Endodermal cell (in vitro differentiated cells): ENCODE data around the gene HOXD8. TPM values are rescaled to one million over a fixed set of nuclear protein-coding genes. Genes with fewer than 3 reads are reported as not detected.

Source experiments
- DNase-seq: peaks from one replicate; pipeline ENCODE4 v3.0.0-alpha.2; 2017
- H3K27ac ChIP-seq: 2 replicates; pipeline ENCODE4 v1.5.1; 2013; ENCODE audit warnings: mild to moderate bottlenecking, low read depth, low read length, moderate library complexity
- H3K27me3 ChIP-seq: 2 replicates; pipeline ENCODE4 v1.6.1; 2013; ENCODE audit warnings: mild to moderate bottlenecking, low read length, moderate library complexity; ENCODE audit not compliant: insufficient read depth, control insufficient read depth, poor library complexity, severe bottlenecking
- H3K36me3 ChIP-seq: 2 replicates; pipeline ENCODE4 v1.7.0; 2013; ENCODE audit warnings: mild to moderate bottlenecking, low read length, moderate library complexity; ENCODE audit not compliant: control insufficient read depth, insufficient read depth
- H3K4me1 ChIP-seq: one replicate; pipeline ENCODE4 v1.7.0; 2013; ENCODE audit warnings: low read length; ENCODE audit not compliant: control insufficient read depth, insufficient read depth
- H3K4me3 ChIP-seq: 2 replicates; pipeline ENCODE4 v1.5.1; 2013; ENCODE audit warnings: mild to moderate bottlenecking, low read length, moderate library complexity
- H3K9ac ChIP-seq: 2 replicates; pipeline ENCODE4 v1.6.1; 2013; ENCODE audit warnings: mild to moderate bottlenecking, low read length, moderate library complexity; ENCODE audit not compliant: poor library complexity, severe bottlenecking; ENCODE audit errors: extremely low read depth
- H3K9me3 ChIP-seq: 2 replicates; pipeline ENCODE4 v1.6.1; 2013; ENCODE audit warnings: mild to moderate bottlenecking, low read length, moderate library complexity; ENCODE audit not compliant: control insufficient read depth
- H3K27ac Mint-ChIP-seq: 2 replicates; pipeline ENCODE4 v1.8.0; 2020; ENCODE audit warnings: mixed read lengths
- H3K27me3 Mint-ChIP-seq: 2 replicates; pipeline ENCODE4 v1.8.0; 2021; ENCODE audit warnings: mild to moderate bottlenecking, mixed read lengths; ENCODE audit not compliant: insufficient read depth
- H3K36me3 Mint-ChIP-seq: 2 replicates; pipeline ENCODE4 v1.8.0; 2020; ENCODE audit warnings: low read depth, mixed read lengths
- H3K4me1 Mint-ChIP-seq: 2 replicates; pipeline ENCODE4 v1.8.0; 2020; ENCODE audit warnings: mixed read lengths
- H3K4me3 Mint-ChIP-seq: 2 replicates; pipeline ENCODE4 v1.8.0; 2020; ENCODE audit warnings: mild to moderate bottlenecking, moderate library complexity, mixed read lengths
- H3K9me3 Mint-ChIP-seq: 2 replicates; pipeline ENCODE4 v1.8.0; 2020; ENCODE audit warnings: mild to moderate bottlenecking, mixed read lengths
- CTCF ChIP-seq: fragments of 200-600 bp; sonication (generic); conservative IDR thresholded peaks from 2 replicates; pipeline ENCODE4 v1.5.0; 2021; ENCODE audit warnings: antibody characterized with exemption, mild to moderate bottlenecking
- WGBS, 2 experiments: methylation state at CpG; one replicate each; pipeline versions ENCODE4 v1.1.5 to v1.1.7; 2013; ENCODE audit warnings: missing lambda C conversion rate in 2 of 2, mixed read lengths in 1 of 2; ENCODE audit not compliant: insufficient coverage in 1 of 2, insufficient read length in 1 of 2; 5-methylcytosine and 5-hydroxymethylcytosine counted together
- total RNA-seq, 2 donors: library from RNA; stranded (reverse); fragmentation: NEBNext Ultra II Directional in 1 of 2; extraction: Animal tissue kit (Norgen Biotek cat#: 25700) in 1 of 2; gene quantifications; 2 replicates in 1 of 2; 3 replicates in 1 of 2; pipeline ENCODE4 v1.2.1, GENCODE V29; 2021

Gene HOXD8
- total RNA-seq, 2 donors from 2014 or later = not detected

GRCh38 chr2:176099728-176100546 lies 29.6 kb upstream of the HOXD8 start, which contains the start of gene HOXD12:
HOXD12 (plus strand) TSS chr2:176099795; CDS start chr2:176099802, 7 bp downstream.
- H3K4me3 ChIP-seq = peak within 1 kb of the TSS; percentile 61
- peak; percentile 71 for DNase-seq
- H3K9me3 ChIP-seq = no peaks in the 10 kb centered on the region
- WGBS, 2 experiments = 4% methylated on average over 30 to 70 of the region's 70 CpGs
- no peaks in the 10 kb centered on the region for H3K36me3 ChIP-seq
- no peak for TF ChIP-seq CTCF
- H3K9ac ChIP-seq = no peak within 1 kb of the TSS
- Mint-ChIP-seq H3K27ac (no peak within 1 kb of the TSS), H3K4me1 (peaks cover 35% of the 10 kb centered on the region), H3K27me3 (peaks cover 100% of the 10 kb centered on the region), H3K4me3 (peak within 1 kb of the TSS; percentile 43), H3K9me3 (no peaks in the 10 kb centered on the region), H3K36me3 (no peaks in the 10 kb centered on the region)
- H3K27ac ChIP-seq = no peak within 1 kb of the TSS
- peaks cover 100% of the 10 kb centered on the region for H3K27me3 ChIP-seq
- no peaks in the 10 kb centered on the region for H3K4me1 ChIP-seq

GRCh38 chr2:176100547-176101140 lies 28.9 kb upstream of the HOXD8 start:
- H3K27ac Mint-ChIP-seq = no peak overlapping the region
- H3K4me3 Mint-ChIP-seq = no peak overlapping the region
- Histone ChIP-seq H3K27ac (no peak overlapping the region), H3K27me3 (peaks cover 100% of the 10 kb centered on the region), H3K9ac (no peak overlapping the region), H3K36me3 (no peaks in the 10 kb centered on the region), H3K9me3 (no peaks in the 10 kb centered on the region), H3K4me3 (no peak overlapping the region), H3K4me1 (no peaks in the 10 kb centered on the region)
- no peak for TF ChIP-seq CTCF
- H3K36me3 Mint-ChIP-seq = no peaks in the 10 kb centered on the region
- peak; percentile 55 for DNase-seq
- WGBS, 2 experiments = 8 to 10% methylated on average over 18 to 28 of the region's 28 CpGs
- H3K27me3 Mint-ChIP-seq = peaks cover 100% of the 10 kb centered on the region
- peaks cover 40% of the 10 kb centered on the region for H3K4me1 Mint-ChIP-seq
- H3K9me3 Mint-ChIP-seq = no peaks in the 10 kb centered on the region

GRCh38 chr2:176101216-176101830 lies 28.2 kb upstream of the HOXD8 start:
- no peaks in the 10 kb centered on the region for H3K36me3 ChIP-seq
- H3K4me1 Mint-ChIP-seq = peaks cover 44% of the 10 kb centered on the region
- no peak overlapping the region for H3K27ac ChIP-seq
- no peak for TF ChIP-seq CTCF
- 17 to 19% methylated on average over 1 to 2 of the region's 2 CpGs for WGBS, 2 experiments
- H3K4me3 Mint-ChIP-seq = no peak overlapping the region
- no peaks in the 10 kb centered on the region for H3K4me1 ChIP-seq
- H3K27me3 ChIP-seq = peaks cover 100% of the 10 kb centered on the region
- H3K9ac ChIP-seq = no peak overlapping the region
- no peak overlapping the region for H3K4me3 ChIP-seq
- no peaks in the 10 kb centered on the region for H3K9me3 Mint-ChIP-seq
- H3K36me3 Mint-ChIP-seq = no peaks in the 10 kb centered on the region
- H3K27ac Mint-ChIP-seq = no peak overlapping the region
- H3K9me3 ChIP-seq = no peaks in the 10 kb centered on the region
- no peak for DNase-seq
- H3K27me3 Mint-ChIP-seq = peaks cover 100% of the 10 kb centered on the region
